ENCODE data around the gene SIPA1L3. TPM values are rescaled to one million over a fixed set of nuclear protein-coding genes. Genes with fewer than 3 reads are reported as not detected.

SIPA1L3 gene
- total RNA-seq, 1 donor from 2014 or later, result 8.8 TPM

GRCh38 chr19:37989855-37990254, 82.8 kb downstream of the SIPA1L3 start:
- no peak for DNase-seq
- TF ChIP-seq CTCF (IDR thresholded peaks at IDR 0.05; ENCODE audit: borderline replicate concordance), result no peak
- Histone ChIP-seq H3K36me3 (no peaks in the 10 kb centered on the region), H3K9me3 (replicated peaks) (no peaks in the 10 kb centered on the region), H3K4me3 (no peak overlapping the region), H3K4me1 (no peaks in the 10 kb centered on the region), H3K27me3 (ENCODE audit: low read depth) (no peaks in the 10 kb centered on the region), H3K27ac (replicated peaks) (no peak overlapping the region)
- intact Hi-C loops (cut with micrococcal nuclease), result no loop called here

GRCh38 chr19:37990362-37990761, 83.4 kb downstream of the SIPA1L3 start:
- Histone ChIP-seq H3K27me3 (ENCODE audit: low read depth) (no peaks in the 10 kb centered on the region), H3K4me1 (no peaks in the 10 kb centered on the region), H3K4me3 (no peak overlapping the region), H3K27ac (replicated peaks) (no peak overlapping the region), H3K36me3 (no peaks in the 10 kb centered on the region), H3K9me3 (replicated peaks) (no peaks in the 10 kb centered on the region)
- no peak for DNase-seq
- no peak for TF ChIP-seq CTCF (IDR thresholded peaks at IDR 0.05; ENCODE audit: borderline replicate concordance)
- intact Hi-C loops (cut with micrococcal nuclease), result no loop called here

- H3K9me3 ChIP-seq (replicated peaks), result no peaks in the 10 kb centered on the region
- no peaks in the 10 kb centered on the region for H3K4me1 ChIP-seq
- H3K27ac ChIP-seq (replicated peaks), result no peak overlapping the region
- no peaks in the 10 kb centered on the region for H3K36me3 ChIP-seq
- no peak for DNase-seq
- intact Hi-C loops (cut with micrococcal nuclease), result no loop called here
- H3K4me3 ChIP-seq, result no peak overlapping the region
- no peaks in the 10 kb centered on the region for H3K27me3 ChIP-seq (ENCODE audit: low read depth)
- no peak for TF ChIP-seq CTCF (IDR thresholded peaks at IDR 0.05; ENCODE audit: borderline replicate concordance)
These were observed 84.3 kb downstream of the SIPA1L3 start for GRCh38 chr19:37991176-37991835.

- TF ChIP-seq CTCF (IDR thresholded peaks at IDR 0.05; ENCODE audit: borderline replicate concordance), result no peak
- Histone ChIP-seq H3K4me1 (no peaks in the 10 kb centered on the region), H3K27me3 (ENCODE audit: low read depth) (no peaks in the 10 kb centered on the region), H3K4me3 (no peak overlapping the region), H3K27ac (replicated peaks) (no peak overlapping the region), H3K9me3 (replicated peaks) (no peaks in the 10 kb centered on the region), H3K36me3 (no peaks in the 10 kb centered on the region)
- DNase-seq, result no peak
- intact Hi-C loops (cut with micrococcal nuclease), result no loop called here
These were observed 84.8 kb downstream of the SIPA1L3 start for GRCh38 chr19:37991841-37992248.

- Histone ChIP-seq H3K27me3 (ENCODE audit: low read depth) (no peaks in the 10 kb centered on the region), H3K9me3 (replicated peaks) (no peaks in the 10 kb centered on the region), H3K36me3 (no peaks in the 10 kb centered on the region), H3K27ac (replicated peaks) (no peak overlapping the region), H3K4me3 (no peak overlapping the region), H3K4me1 (peaks cover 2% of the 10 kb centered on the region)
- no peak for TF ChIP-seq CTCF (IDR thresholded peaks at IDR 0.05; ENCODE audit: borderline replicate concordance)
- DNase-seq, result no peak
- intact Hi-C loops (cut with micrococcal nuclease), result no loop called here
These were observed 85.8 kb downstream of the SIPA1L3 start for GRCh38 chr19:37992761-37993160.
